AML-193 (cell line): ENCODE results near the gene MED29.

Source experiments
- DNase-seq, 2 experiments: peaks; one replicate each; lab custom pipeline; 2025; lab: John Stamatoyannopoulos, UW

The MED29 gene

GRCh38 chr19:39411081-39411831, 20.1 kb downstream of the MED29 start:
- peak; percentile 27 to 41 for DNase-seq

DNA sequence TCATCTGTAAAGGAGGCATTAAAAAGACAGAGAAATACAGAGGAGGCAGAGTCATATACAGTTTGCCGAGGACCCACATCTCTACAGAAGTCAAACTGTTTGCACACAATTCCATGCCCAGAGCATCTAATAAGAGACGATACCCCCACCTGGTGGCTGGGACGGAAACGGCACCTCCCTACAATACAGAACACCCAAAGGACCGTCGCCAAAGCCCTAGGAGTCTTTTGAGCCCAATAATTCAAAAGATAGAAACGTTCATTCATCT, 20.6 kb downstream of the MED29 start:
- DNase-seq, result peak; percentile 85 to 91

DNA sequence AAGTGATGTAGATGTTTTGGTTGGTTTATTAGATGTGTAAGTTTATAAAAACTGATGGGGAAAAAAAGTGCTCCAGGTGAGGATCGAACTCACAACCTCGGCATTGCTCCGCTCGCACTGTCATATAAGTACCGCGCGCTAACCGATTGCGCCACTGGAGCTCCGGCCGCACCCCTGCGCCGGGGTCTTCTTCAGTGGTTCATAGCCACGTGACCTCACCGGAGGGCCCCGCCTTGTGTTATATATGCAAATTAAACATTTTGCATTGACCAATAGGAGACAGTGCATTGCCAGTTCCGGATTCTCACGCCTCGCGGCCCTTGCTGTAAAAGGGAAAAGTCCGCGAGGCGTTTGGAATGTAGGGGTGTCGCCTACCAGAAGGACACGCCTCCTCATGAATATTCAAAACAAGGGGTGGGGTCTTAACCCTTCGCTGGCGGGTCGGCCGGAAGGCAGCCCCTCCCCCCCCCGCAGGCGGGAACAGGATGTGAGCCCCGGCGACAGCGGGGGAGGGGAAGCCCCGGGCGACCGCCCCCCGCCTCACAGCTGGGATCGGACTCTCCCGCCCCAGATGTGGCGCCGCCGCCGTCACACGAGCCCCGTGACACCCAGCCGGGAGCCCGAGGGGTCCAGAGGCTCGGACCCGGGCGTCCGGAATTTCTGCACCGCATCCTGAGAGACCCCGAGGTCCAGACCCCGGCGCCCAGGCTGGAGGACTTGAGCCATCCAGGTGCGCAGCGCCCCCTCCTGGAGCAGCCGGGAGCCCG, 21.1 kb downstream of the MED29 start, which contains the start of gene PLEKHG2:
Gene PLEKHG2 (plus strand): TSS at position 570 of the 767 bp plus-strand sequence. CDS start 1,418 bp downstream, outside the sequence.
- peak; percentile 93 to 95 for DNase-seq

DNA sequence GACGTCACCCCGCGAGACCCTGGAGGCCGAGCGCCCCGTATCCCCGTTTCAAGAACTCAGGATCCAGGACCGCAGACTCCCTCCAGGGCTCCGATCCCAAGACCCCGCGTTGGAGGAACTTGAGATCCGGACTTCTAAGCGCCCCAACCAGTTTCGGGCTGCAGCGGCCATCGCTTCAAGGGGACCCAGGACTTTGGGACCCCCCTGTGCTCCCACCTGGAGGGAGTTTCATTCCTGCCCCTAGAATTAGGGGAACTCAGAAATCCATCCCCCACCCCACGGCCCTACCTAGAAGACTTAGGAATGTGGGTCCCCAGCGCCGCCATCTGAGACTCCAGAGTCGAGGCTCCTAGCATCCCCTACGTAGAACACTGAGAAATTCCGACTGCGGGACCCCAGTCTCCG, 21.7 kb downstream of the MED29 start:
- DNase-seq, result no peak

DNA sequence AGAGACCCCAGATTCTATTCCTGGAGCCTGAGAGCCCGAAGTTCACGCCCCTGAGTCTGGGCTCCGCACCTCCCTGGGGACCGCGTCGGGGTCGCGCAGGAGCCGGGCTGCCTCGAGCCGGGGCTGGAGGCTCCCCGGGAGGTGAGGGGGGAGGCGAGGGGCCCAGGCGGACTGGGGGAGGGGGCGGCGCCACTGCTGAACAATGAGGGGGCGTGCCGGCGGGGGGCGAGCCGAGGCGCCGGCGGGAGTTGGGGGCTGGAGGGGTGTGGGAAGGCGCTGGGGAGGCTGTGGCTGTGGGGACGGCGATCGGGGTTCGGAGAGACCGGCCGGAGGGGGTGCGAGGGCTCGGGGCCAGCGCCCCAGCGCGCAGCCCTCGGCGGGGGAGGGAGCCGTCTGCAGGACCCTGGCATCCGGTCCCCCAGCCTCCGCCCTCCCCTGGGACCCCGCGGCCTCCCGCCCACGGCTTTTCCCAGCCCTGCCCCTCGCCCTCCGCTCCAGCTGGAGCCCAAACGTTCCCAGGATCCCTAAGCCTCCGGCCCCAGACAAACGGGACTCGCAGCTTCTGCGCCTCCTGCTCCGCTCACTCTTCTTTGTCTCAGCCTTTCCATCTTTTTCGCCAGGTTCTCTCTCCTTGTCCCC, 22.2 kb downstream of the MED29 start:
- no peak for DNase-seq

- DNase-seq, result no peak
Measured at GRCh38 chr19:39413911-39414608, 22.9 kb downstream of the MED29 start.

DNA sequence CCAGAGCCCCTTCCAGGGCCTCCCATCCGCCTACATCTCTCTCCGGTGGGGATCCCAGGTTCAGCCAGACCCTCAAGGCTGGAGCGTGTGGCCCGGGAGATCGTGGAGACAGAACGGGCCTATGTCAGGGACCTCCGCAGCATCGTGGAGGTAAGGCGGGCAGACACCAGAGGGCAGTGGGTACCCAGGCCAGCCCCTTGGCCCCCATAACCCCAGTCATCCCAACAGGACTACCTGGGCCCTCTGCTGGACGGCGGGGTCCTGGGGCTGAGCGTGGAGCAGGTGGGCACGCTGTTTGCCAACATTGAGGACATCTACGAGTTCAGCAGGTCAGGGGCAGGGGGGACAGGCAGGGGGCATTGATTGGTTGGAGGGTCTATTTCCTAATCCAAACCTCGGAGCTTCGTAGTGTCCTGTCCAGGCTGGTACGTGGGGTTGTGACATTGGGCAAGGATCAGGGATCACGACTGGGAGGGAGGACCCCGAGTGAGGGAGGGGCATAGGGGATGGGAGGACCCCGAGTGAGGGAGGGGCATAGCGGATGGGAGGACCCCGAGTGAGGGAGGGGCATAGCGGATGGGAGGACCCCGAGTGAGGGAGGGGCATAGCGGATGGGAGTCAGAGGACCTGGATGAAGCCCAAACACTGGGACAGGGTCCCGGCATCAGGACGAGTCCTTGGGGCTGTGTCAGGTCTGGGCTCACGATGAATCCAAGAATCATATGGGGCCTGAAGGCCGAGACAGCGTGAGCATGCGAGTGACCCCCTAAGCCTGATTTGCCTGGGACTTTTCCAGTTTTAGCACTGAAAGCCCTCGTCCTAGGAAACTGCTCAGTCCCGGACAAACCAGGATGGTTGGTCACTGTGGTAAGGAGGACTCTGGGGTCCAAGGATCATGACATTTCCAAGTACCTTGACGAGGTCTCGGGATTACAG, 24.2 kb downstream of the MED29 start:
- DNase-seq, result no peak

DNA sequence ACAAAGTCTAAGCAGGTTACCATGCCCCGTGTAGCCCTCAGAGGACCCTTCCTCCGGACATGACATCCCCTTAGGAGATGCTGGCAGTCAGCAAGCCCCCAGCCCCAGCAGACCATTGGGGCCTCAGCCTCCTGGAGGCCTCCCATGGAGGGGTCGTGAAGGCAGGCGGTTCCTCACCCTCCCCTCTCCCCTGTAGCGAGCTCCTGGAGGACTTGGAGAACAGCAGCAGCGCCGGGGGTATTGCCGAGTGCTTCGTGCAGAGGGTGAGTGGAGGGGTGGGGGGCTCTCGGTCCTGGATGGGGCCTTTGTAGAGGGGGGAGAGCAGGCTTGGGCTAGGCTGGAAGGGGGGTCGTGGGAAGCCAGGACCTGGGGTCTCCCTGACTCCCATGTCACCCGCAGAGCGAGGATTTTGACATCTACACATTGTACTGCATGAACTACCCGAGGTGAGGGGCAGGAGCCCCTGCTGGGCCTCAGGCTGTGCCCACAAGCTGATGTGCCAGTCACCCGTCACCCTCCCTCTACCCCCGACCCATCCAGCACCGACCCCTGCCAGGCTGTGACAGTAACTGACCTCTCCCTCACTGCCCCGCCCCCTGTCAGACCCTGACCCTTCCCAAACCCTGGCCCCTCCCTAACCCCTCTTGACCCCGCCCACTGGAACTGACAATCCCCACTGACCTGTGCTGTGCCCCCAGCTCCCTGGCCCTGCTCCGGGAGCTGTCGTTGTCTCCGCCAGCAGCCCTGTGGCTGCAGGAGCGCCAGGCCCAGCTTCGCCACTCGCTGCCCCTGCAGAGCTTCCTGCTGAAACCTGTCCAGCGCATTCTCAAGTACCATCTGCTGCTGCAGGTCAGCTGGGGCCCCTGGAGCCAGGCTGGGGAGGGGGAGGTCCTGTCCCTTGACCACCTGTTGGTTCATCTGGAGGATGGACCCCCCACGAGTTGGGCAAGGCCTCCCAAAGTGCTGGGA, 25.3 kb downstream of the MED29 start:
- no peak for DNase-seq

DNA sequence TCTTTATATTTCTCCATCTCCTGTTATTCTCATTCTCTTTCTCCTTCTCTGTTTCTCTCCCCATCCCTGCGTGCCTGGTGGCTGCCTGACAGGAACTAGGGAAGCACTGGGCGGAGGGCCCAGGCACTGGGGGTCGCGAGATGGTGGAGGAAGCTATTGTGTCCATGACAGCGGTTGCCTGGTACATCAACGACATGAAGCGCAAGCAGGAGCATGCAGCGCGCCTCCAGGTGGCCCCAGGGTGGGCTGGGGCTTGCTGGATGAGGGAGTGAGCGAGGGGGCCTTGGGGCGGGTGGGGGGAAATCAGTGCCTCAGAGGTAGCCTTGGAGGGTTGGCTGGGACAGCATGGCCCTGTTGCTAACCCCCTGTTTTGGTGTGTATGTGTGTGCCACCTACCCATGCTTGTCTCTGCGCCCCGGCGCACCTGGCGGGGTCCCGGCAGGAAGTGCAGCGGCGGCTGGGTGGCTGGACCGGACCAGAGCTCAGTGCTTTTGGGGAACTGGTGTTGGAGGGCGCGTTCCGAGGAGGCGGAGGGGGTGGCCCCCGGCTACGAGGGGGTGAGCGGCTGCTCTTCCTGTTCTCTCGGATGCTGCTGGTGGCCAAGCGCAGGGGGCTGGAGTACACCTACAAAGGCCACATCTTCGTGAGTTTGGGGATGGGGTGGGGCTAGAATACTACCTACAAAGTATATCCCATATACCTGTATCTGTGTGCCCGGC, 26.4 kb downstream of the MED29 start:
- DNase-seq, result no peak

GRCh38 chr19:39419003-39419402, 27.8 kb downstream of the MED29 start:
- no peak for DNase-seq

GRCh38 chr19:39420769-39421168, 29.6 kb downstream of the MED29 start:
- DNase-seq, result no peak

DNA sequence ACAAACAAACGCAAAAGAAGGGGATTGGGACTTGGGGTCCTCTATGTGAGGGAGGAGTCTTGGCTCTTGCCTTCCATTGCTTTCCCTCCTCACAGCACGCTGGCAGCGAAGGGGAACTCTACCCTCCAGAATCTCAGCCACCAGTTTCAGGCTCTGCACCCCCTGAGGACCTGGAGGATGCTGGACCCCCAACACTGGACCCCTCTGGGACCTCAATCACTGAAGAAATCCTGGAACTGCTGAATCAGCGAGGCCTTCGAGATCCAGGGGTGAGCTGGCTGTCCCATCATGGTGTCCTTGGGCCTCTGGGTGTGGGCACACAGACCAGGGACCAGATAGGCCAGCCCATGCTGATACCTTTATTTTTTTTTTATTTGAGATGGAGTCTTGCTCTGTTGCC, 30.8 kb downstream of the MED29 start:
- no peak for DNase-seq

DNA sequence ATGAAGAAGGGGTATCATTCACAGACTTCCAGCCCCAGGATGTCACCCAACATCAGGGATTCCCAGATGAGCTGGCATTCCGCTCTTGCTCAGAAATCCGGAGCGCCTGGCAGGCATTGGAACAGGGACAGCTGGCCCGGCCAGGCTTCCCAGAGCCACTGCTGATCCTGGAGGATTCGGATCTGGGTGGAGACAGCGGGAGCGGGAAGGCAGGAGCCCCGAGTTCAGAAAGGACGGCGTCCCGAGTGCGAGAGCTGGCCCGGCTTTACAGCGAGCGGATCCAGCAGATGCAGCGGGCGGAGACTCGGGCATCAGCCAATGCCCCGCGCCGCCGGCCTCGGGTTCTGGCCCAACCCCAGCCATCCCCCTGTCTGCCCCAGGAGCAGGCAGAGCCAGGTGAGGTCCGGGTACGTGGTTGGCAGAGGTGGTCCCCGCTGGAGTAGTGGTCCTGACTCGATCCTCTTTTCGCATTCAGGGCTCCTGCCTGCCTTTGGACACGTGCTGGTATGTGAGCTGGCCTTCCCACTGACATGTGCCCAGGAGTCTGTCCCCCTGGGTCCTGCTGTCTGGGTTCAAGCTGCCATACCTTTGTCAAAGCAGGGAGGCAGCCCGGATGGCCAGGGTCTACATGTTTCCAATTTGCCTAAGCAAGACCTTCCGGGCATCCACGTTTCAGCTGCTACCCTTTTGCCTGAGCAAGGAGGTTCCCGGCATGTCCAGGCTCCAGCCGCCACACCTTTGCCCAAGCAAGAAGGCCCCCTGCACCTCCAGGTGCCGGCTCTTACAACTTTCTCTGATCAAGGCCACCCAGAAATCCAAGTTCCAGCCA, 32.3 kb downstream of the MED29 start:
- no peak for DNase-seq

DNA sequence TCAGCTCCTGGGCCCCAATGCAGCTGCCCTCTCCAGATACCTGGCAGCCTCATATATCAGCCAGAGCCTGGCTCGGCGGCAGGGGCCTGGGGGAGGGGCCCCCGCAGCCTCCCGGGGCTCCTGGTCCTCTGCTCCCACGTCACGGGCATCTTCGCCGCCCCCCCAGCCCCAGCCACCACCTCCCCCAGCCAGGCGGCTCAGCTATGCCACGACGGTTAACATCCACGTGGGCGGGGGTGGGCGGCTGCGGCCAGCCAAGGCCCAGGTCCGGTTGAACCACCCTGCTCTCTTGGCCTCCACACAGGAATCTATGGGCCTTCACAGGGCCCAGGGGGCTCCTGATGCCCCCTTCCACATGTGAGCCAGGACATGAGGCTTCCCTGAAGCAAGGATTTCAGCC, 33.8 kb downstream of the MED29 start:
- no peak for DNase-seq

- DNase-seq, result no peak
Measured at GRCh38 chr19:39425744-39426143, 34.6 kb downstream of the MED29 start.

DNA sequence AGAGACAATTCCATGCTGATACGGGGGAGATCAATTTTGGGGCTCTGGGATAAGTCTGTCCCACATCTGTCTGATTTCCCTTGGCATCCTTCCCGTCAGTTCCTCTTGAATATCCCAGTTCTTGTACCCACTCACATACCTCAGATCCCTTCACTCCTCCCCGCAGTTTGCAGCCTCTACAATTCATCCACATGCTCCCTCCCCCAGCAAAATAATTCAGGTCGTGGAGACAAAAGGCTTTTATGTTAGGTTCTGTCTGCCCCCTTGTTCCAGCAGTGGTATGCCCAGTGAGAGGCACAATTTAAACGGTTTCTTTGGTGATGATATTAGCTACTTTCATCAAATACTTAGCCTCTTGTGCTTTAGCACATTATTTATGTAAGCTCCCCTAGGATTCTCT, 35.0 kb downstream of the MED29 start:
- DNase-seq, result no peak

DNA sequence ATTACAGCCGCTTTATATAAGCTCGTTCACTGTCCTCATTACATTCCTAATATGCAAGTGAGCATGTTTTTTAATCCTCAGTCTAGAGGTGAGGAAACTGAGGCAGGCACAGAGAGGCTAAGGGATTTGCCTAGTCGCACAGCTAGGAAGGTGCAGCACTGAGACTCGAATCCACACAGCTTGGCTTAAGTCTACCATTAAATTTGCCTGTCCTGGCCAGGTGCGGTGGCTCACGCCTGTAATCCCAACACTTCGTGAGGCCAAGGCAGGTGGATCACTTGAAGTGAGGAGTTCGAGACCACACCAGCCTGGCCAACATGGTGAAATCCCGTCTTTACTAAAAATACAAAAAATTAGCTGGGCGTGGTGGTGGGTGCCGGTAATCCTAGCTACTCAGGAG, 36.5 kb downstream of the MED29 start:
- DNase-seq, result no peak

DNA sequence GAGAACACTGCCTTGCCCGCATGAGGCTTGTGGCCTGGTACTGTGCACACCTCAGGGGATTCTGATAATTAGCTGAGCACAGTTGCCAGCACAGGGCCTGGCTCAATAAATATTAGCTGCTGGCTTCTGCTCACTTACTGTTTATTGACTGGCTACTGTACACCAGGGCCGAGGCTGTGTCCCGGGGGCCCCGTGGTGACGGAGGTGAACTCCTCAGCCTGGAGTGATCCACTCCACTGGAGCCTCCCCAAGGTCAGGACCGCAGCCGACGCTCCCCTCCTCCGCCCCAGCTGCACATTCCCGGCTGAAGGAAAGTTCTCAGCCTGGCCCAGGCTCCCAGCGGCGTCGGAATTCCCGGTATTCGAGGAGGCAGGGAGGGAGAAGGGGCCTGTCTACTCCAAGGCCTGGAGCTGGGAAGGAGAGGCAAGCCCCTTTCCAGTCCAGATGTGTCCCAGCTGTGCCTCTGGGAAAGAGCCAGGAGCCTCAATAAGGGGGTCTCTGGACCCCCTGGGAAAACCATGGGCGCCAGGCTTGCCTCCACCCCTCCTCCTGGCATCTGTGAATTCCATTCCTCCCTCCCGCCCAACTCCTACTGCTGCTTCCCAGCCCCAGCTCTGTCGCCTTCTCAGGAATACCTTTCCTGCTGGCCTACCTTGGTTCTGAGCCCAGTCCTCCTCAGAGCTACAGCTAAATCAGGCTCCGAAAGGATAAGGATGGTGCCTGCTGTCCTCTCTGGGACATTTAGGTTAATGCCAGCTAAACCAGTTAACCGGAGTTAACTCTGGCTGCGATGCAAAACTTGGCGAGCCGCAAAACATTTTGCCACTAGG, 37.3 kb downstream of the MED29 start:
- DNase-seq, result no peak
